Measurements from ENCODE around the gene FBXW12. TPM values are rescaled to one million over a fixed set of nuclear protein-coding genes. Genes with fewer than 3 reads are reported as not detected.

The FBXW12 gene
- polyA plus RNA-seq, 1 of the 3 experiments (the other 2 are of a cell fraction): 0.07 TPM

DNA sequence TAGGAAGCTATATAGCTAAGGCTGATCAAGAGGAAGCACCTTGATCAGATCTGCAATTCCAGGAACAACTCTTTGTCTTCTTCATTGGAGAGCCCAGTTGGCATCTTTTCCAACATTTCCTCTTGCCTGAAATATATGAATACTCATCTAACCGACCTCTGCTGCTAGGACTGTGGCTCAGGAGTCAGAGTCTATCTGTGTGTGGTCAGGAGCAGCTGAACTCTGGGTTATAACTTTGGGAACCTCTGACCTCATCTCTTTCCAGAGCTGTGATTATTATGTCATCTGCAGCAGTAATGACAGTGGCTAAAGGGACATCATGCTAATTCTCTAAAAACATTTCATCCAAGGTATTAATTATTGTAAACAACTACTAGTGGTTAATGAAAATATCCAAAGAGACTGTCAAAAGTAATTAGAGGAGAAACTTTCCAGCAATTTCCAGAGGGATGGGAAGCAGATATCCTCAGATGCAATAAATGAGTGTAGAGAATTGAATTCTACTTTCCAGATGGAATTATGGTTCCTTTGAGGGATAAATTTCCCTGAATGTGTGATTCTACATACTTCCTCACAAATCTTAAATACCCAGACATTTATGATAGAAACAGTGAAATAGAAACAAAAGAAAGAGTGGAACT, 27.0 kb upstream of the FBXW12 start (continued):
- TF ChIP-seq NRF1 (IDR thresholded peaks at IDR 0.05; ENCODE audit: low read depth, low read length) (no peak), ELF1 (IDR thresholded peaks at IDR 0.05) (no peak), FOXJ3 (CRISPR knock-in tag; IDR thresholded peaks at IDR 0.05) (no peak), SMC3 (IDR thresholded peaks at IDR 0.05; ENCODE audit: low read depth, low read length) (no peak), RAD21 (IDR thresholded peaks at IDR 0.05; ENCODE audit: low read length) (no peak; the same call in 1 of the 2 replicates), MXI1 (IDR thresholded peaks at IDR 0.05; ENCODE audit: low read depth, low read length) (no peak), TEAD4 (IDR thresholded peaks at IDR 0.05; ENCODE audit: borderline replicate concordance, insufficient read depth) (no peak), YY1 (IDR thresholded peaks at IDR 0.05; ENCODE audit: low read depth) (no peak), POLR2AphosphoS5 (IDR thresholded peaks at IDR 0.05; ENCODE audit: low read depth, low read length) (no peak), RXRA (IDR thresholded peaks at IDR 0.05; ENCODE audit: borderline replicate concordance, low read depth) (no peak), RCOR1 (IDR thresholded peaks at IDR 0.05; ENCODE audit: low read length) (0 out of 2 replicates have a peak, but pooled peaks have one; percentile 10), RFX5 (IDR thresholded peaks at IDR 0.05; ENCODE audit: low read length) (no peak), CHD2 (IDR thresholded peaks at IDR 0.05; ENCODE audit: low read length, partially characterized antibody) (peak; percentile 23), NFIC (IDR thresholded peaks at IDR 0.05; ENCODE audit: borderline replicate concordance) (no peak), SIN3A (IDR thresholded peaks at IDR 0.05; ENCODE audit: borderline replicate concordance, low read depth, low read length) (no peak), MEF2A (IDR thresholded peaks at IDR 0.05; ENCODE audit: borderline replicate concordance, low read depth) (no peak), GABPA (IDR thresholded peaks at IDR 0.05; ENCODE audit: low read depth) (no peak), GATA2 (CRISPR knock-in tag; IDR thresholded peaks at IDR 0.05) (no peak), JUND (IDR thresholded peaks at IDR 0.05) (no peak)
- TF ChIP-seq, protein P1, sequence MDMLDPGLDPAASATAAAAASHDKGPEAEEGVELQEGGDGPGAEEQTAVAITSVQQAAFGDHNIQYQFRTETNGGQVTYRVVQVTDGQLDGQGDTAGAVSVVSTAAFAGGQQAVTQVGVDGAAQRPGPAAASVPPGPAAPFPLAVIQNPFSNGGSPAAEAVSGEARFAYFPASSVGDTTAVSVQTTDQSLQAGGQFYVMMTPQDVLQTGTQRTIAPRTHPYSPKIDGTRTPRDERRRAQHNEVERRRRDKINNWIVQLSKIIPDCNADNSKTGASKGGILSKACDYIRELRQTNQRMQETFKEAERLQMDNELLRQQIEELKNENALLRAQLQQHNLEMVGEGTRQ (IDR thresholded peaks at IDR 0.05; ENCODE audit: borderline replicate concordance, low read depth, low read length): no peak
- TF ChIP-seq, protein P2, sequence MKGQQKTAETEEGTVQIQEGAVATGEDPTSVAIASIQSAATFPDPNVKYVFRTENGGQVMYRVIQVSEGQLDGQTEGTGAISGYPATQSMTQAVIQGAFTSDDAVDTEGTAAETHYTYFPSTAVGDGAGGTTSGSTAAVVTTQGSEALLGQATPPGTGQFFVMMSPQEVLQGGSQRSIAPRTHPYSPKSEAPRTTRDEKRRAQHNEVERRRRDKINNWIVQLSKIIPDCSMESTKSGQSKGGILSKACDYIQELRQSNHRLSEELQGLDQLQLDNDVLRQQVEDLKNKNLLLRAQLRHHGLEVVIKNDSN (IDR thresholded peaks at IDR 0.05; ENCODE audit: borderline replicate concordance, low read depth): no peak
- TF ChIP-seq, protein P3, sequence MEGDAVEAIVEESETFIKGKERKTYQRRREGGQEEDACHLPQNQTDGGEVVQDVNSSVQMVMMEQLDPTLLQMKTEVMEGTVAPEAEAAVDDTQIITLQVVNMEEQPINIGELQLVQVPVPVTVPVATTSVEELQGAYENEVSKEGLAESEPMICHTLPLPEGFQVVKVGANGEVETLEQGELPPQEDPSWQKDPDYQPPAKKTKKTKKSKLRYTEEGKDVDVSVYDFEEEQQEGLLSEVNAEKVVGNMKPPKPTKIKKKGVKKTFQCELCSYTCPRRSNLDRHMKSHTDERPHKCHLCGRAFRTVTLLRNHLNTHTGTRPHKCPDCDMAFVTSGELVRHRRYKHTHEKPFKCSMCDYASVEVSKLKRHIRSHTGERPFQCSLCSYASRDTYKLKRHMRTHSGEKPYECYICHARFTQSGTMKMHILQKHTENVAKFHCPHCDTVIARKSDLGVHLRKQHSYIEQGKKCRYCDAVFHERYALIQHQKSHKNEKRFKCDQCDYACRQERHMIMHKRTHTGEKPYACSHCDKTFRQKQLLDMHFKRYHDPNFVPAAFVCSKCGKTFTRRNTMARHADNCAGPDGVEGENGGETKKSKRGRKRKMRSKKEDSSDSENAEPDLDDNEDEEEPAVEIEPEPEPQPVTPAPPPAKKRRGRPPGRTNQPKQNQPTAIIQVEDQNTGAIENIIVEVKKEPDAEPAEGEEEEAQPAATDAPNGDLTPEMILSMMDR (IDR thresholded peaks at IDR 0.05): no peak
- TF ChIP-seq, protein P4, sequence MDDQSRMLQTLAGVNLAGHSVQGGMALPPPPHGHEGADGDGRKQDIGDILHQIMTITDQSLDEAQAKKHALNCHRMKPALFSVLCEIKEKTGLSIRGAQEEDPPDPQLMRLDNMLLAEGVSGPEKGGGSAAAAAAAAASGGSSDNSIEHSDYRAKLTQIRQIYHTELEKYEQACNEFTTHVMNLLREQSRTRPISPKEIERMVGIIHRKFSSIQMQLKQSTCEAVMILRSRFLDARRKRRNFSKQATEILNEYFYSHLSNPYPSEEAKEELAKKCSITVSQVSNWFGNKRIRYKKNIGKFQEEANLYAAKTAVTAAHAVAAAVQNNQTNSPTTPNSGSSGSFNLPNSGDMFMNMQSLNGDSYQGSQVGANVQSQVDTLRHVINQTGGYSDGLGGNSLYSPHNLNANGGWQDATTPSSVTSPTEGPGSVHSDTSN (IDR thresholded peaks at IDR 0.05): peak; percentile 26; the same call in 1 of the 2 replicates
- TF ChIP-seq, protein P5, sequence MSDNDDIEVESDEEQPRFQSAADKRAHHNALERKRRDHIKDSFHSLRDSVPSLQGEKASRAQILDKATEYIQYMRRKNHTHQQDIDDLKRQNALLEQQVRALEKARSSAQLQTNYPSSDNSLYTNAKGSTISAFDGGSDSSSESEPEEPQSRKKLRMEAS (IDR thresholded peaks at IDR 0.05; ENCODE audit: low read depth): no peak

Measured in SK-N-SH (cell line).